GM04503 (cell line): ENCODE measurements around the gene MERTK.

Experiments used
- DNase-seq: peaks from one replicate; pipeline ENCODE4 v3.0.0-alpha.2; 2012; ENCODE audit warnings: low read depth

MERTK gene

GRCh38 chr2:112077814-112078213 lies 179.4 kb downstream of the MERTK start:
- DNase-seq: no peak
